ENCODE results near the gene LANCL2.

GRCh38 chr7:55444786-55445185 lies 79.6 kb downstream of the LANCL2 start:
- TF ChIP-seq, protein P1, sequence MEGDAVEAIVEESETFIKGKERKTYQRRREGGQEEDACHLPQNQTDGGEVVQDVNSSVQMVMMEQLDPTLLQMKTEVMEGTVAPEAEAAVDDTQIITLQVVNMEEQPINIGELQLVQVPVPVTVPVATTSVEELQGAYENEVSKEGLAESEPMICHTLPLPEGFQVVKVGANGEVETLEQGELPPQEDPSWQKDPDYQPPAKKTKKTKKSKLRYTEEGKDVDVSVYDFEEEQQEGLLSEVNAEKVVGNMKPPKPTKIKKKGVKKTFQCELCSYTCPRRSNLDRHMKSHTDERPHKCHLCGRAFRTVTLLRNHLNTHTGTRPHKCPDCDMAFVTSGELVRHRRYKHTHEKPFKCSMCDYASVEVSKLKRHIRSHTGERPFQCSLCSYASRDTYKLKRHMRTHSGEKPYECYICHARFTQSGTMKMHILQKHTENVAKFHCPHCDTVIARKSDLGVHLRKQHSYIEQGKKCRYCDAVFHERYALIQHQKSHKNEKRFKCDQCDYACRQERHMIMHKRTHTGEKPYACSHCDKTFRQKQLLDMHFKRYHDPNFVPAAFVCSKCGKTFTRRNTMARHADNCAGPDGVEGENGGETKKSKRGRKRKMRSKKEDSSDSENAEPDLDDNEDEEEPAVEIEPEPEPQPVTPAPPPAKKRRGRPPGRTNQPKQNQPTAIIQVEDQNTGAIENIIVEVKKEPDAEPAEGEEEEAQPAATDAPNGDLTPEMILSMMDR (IDR thresholded peaks at IDR 0.05), result no peak
- TF ChIP-seq POLR2A (IDR thresholded peaks at IDR 0.05), result no peak
